Fibroblast of peridontal ligament (primary cell): ENCODE measurements around the gene PHF19.

Source experiments
- DNase-seq: peaks from one replicate; pipeline ENCODE4 v3.0.0-alpha.2; 2010; ENCODE audit errors: extremely low read depth

PHF19 gene

DNA sequence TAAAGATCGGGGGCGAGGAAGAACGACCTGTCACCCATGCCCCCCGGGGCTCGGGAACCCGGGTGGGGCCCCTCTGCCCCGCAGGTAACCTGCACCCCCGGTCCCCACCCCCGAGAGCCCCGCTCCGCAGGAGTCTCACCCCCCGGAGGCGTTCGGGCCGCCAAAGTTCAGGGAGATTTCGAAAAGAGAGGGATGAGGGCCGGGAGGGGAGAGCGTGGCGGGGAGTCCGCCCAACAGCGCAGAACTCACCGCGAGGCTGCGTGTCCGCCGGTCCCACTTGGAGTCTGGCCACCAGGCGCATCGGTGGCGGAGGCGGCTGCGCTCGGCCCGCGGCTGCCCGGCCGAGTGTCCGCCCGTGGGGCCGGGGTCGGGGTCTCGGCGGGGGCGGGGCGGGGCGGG, at the start of gene PHF19:
PHF19 (minus strand) TSS at position 347 of the 399 bp plus-strand sequence. CDS start 2,447 bp downstream, outside the sequence.
- no peak for DNase-seq

DNA sequence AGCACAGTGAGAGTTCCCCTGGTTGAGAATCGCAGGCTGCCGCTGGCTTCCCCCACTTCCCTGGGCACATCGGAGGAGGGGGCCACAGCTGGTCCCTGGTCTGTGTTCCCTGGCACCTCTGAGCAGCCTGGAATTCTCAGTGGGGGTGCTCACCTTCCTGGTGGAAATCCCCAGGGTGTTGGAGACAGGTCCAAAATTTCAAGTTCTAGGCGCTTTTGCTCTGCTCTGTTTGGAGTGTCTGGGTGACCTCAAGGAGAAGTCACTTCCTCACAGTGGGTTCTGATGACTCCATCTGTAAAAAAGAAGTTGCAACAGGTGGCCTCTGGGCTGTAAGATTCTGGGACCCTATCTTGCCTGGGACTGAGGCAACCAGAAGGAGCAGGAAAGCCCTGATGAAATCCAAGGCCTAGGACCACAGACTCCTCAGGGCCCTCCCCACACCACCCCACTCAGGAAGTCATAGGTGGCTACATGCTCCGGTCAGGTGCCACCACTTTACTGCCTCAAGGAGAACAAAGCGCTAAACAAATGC, 49.5 kb upstream of the PHF19 start, which contains the start of gene TRAF1:
TRAF1 (minus strand) TSS at position 400 of the 532 bp plus-strand sequence. CDS start 721 bp downstream, outside the sequence.
- no peak for DNase-seq

DNA sequence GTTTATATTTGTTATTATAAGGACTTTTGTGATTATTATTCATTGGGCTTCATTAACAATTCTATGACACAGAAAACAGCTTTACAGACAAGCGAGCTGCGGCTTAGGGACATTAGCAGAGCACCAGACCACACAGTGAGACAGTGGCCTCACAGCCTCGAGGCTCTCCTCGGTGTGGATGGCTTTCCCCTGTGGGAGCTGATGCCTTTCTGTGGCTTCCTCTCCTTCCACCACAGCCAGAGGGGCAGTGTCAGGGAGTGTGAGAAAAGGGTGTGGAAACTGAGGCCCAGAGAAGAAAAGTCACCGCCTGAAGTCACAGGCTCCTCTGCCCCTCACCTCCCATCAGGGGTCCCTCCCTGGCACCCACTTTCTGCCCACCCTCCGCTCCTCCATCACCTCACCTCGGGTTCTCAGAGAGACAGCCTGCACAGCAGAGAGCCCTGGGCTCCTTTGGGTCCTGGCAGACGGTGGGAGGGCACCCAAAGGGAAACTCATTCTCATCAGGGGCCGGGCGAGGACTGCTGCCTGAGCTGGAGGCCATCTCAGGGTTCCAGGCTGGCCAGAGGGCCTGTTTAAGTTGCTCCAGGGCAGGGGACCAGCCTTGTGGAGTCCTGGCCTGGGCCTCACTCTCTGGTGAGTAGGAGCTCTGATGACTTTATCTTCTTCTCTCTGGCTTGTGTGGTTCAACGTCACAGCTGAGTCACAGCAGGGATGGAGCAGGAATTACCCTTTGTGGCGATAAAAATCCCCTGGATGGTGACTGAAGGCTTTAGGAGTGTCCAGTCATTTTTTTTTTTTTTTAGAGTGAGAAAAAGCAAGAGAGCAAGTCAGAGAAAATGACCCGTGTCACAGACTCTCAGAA, 48.8 kb upstream of the PHF19 start:
- peak; percentile 82 for DNase-seq

DNA sequence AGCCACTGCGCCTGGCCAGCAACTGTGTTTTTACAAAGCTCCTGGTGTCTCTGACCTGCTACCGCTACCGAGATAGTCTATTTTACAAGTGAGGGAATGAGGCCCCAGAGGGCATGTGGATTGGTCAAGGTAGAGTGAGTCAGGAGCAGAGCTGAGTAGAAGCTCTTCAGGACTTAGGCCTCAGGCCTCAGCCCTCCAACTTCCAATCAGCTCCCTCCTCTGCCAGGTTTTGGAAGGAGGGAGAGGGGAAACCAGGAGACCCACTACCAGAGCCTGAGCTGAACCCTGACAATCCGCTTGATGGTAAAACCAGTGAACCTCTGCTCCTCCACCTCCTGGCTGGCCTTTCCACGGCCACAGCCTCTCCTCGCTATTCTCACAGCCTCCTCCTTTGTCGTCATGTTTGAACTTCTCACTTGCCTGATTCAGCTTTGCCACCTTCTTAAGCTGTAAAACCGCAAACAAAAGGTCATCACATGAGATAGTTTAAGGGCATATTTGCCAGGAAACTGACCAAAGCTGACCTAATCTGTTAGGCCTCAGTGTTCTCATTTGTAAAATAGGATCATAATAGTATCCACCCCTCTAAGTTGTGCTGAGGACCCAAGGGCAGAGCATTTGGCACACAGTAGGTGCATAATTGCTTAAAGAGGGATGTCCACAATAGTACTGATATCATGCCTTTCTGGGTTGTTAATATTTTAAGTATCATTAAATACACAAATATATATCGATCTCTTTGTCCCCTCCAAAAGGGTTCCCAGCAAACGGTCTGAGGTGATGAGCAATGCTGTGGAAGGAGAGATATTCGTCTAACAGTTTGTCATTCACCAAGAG, 47.9 kb upstream of the PHF19 start:
- no peak for DNase-seq

DNA sequence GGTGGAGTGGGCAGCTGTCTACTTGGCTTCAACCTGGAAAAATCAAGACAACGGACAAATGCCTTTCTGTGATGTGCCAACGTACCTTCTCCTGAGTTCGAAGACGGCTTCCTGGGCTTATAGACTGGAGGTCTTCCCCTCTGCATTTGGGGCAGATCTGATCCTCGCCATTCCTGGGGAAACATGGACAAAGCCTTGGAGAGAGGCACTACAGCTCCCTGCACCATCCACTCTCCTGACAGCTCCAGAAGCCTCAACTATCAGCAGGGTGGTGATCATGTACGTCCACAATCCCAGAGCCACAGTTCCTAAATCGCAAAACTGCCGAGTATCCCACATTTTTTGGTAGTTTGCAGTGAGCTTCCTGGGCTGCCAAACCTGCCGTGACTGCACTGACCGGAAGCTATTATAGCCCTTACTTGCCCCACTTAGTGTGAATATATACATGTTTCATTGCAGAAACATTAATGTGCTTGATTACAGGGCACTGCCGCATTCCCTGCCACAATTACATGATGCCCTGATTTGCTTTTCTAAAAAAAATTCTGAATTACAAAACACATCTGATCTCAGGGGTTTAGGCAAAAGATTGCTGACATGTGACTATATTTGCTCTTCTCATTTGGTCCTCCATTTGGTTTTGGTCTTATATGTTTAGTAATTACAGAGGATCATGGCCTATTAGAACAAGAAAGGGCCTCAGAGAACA, 46.8 kb upstream of the PHF19 start:
- no peak for DNase-seq

DNA sequence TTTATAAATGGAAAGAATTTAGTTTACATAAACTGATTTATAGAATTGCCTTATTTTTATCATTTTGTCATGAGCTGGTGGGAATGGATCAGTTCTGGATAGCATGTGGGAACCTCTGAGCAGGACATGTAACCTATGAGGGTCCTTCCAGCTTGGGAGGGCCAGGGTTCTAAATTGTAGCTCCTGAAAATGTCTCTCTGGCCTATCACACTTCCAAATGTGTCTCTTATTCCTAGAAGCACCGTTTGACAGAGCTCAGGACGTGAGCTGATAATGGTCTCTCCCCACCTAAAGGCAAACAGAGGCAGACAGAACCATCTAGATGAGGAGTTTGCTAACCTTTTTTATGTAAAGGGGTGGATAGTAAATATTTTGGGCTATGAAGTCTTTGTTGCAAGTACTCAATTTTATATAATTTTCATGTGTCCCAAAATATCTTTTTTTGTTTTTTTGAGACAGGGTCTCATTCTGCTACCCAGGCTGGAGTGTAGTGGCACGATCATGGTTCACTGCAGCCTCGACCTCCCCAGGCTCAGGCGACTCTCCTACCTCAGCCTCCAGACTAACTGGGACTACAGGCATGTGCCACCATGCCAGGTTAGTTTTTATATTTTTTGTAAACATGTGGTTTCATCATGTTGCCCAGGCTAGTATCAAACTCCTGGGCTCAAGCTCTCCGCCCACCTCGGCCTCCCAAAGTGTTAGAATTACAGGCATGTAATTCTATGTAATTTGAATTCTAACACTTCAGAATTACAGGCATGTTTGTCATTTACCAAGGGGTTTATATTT, 45.6 kb upstream of the PHF19 start:
- no peak for DNase-seq

DNA sequence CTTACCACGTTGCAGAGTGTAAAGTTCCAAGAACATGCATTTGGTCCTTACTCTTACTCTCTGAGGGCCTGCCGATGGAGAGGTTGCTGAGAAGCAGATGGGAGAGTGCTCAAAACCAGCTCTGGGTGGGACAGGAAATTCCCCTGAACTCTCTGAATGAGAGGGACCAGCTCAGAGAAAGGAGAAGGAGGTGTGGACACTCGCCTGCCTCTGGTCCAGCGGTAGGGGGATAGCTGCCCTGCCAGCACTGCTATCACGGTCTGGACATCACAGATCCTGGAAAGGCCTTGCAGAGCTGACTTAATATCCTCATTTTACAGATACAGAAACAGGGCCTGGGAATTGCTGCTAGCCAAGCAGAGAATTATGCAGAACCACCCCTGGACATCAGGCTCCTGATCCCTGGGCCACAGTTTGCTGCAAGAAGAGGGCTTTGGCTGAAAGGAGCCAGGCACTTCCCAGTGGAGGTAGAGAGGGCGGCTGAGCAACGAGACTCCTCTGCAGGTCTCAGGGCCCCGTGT, 44.7 kb upstream of the PHF19 start:
- DNase-seq, result no peak

DNA sequence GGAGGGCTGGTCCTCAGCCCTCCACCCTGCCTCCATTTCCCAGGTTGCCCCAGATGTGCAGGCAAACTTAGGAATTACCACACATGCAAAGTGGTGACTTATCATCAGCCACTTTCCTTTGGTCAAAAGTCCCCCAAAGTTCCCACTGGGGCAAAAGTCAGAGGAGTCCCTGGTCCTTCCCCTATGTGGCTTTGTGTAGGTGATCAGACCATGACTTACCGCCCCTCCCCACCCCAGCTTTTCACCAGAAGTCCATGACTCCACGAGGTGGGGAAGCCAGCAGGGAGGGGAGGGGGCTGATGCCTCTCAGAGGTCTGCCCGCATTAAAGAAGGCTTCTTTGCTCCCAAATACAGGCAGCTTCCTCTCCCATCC, 43.8 kb upstream of the PHF19 start:
- no peak for DNase-seq

DNA sequence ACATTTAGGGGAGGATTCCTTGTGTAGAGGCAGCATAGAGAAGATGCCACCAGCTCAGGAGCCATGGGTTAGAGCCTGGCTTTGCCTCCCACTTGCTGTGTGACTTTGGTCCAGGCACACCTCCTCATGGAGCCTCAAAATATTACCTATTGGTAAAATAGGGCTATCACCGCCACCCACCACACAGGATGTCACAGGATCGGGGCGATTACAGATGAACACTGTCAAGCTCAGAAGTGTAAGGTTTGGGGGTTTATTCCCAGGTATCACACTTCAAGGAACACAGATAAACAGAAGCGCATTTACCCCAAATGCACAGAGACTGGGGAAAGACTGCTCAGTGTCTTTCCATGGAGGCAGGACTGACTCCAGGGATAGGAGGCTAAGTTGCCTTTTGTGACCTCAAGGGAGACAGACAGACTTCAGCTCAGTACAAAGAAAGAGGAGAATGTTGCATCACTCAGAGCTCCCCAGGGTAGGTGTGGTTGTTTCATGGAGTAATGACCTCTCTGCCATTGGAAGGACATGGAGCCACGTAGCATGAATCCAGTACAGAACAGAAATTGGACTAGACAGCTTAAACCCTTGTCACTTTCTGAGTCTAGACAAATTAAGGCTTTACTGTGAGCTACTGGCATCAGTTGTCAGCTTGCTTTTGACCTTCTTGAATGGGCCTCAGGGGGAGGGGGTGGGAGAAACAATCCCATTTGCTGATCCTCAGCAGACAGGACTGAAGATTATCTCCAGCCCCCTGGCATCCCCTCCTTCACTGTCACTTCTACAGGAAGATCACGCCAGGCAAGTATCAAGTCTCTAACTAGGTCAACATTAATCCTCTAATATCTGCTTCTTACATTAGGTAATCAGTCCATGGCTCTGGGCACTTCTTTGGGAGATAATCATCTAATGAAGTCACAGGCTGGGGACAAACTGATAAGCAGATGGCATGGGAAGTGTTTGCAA, 43.1 kb upstream of the PHF19 start:
- DNase-seq, result peak; percentile 30

DNA sequence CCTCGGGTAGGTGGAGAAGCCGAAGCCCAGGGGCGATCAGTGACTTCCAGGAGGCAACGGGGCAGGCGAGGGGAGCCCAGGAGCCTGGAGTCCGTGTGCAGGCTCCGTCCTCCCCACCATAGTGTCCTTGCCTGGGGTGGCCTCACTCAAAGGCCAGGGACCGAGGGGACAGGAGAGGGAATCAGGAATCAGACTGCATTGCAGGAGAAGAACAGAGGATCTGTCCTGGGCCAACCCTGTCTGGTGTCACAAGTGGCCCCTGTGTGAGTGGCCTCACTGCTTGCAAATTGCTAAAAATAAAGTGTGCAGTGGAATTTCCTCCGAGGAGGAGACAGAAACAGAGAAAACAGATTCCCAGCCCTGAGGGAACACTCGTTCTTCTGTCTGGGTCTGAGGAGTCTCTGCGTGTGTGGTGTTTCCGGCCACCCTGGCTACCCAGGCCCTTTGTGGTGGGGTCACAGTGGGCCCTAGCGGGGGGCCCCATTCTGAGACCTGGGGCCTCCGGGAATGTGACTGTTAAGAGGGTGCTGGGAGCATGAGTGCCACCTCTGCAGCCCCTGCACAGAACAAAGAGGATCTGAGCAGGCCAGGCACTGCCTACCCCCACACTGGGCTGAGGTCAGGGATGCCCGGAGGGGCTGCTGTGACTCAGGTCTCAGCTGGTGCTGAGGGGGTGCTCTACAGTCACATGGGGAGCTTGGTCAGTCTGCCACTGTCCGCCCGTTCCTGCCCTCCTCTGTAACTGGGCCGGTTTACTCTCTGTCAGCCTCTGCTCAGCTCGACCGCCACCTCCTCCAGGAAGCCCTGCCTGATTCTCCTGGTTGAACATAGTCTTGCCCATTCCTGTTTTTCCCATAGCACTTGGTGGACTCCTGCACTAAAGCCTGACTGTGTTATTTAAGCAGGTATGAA, 42.2 kb upstream of the PHF19 start:
- no peak for DNase-seq

DNA sequence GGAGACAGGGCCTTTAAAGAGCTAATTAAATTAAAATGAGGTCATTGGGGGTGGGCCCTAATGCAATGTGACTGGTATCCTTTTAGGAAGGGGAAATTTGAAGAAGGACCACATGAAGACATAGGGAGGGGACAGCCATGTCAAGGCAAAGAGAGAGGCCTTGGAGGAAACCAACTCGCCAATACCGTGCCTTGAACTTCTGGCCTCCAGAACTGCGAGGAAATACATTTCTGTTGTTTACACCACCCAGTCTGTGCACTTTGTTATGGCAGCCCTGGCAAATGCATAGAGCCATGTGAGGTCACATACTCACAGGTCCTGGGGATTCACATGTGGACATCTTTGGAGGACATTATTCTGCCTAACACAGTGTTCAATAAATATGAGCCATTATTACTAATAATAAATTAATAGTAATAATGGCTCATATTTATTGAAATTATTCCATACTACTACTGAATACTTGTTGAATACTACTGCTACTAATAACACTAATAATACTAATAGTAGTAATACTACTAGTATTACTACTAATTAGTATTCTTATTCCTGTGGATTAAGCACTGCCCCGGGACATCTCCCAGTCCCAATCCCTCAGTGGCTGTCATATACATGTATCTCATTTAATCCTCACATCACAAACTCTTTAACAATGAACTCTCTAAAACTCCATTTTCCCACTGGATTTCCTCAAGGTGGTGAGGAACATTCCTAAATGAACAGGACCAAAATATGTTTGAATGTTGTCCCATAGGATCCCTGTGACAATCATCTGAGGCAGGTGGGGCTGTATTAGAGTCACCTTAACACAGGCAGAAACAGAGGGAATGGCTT, 41.2 kb upstream of the PHF19 start:
- DNase-seq, result no peak

DNA sequence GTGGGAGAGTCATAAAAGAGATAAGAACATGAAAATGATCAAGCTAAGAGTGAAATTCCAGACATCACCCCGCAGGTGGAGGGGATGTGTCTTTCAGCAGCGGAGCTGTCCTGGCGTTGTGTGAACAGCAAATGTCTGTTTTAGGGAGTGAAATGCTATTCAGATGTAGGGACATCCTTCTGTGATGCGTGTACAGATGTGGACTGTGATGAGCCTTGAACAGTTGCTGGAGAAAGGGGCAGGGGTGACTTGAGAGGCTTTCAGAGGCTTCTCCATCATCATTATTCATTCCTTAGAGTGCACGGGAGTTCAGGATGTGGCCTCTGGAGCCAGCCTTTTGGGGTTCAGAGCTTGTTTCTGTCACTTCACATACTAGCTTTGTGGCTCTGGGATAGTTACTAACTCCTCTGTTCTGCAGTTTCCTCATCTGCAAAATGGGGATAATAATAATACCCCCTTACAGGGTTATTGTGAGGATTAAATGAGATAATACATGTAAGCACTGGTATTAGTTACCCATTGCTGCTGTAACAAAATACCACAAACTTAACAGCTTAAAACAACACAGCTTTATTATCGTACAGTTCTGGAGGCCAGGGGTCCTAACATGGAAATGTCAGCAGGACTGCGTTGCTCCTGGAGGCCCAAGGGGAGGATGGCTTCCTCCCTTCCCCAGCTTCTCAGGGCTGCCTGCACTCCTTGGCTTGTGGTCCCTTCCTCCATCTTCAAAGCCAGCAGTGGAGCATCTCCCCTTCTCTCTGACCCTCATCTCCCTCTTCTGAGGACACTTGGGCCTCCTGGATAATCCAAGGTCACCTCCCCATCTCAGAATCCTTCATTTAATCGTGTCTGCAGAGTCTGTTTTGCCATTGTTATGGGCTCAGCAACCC, 40.2 kb upstream of the PHF19 start:
- DNase-seq, result no peak

DNA sequence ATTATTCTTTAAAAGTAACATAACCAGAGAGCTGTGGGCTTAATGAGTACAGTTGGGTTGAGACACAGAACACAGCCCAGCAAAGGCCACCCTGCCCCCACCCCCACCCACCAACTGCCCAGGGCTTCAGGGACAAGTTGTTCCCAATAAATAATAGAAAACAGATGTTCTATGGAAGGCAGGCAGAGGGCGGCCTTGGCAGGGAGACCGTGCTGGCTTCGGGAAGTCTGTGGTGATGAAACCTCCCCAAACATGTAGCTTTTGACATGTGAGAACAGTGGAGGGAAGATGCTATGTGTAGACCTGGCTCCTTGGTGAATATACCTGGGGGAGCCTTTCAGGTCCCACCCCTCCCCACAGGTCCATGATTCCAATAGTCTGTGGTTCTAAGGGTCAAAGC, 39.6 kb upstream of the PHF19 start:
- peak; percentile 74 for DNase-seq

DNA sequence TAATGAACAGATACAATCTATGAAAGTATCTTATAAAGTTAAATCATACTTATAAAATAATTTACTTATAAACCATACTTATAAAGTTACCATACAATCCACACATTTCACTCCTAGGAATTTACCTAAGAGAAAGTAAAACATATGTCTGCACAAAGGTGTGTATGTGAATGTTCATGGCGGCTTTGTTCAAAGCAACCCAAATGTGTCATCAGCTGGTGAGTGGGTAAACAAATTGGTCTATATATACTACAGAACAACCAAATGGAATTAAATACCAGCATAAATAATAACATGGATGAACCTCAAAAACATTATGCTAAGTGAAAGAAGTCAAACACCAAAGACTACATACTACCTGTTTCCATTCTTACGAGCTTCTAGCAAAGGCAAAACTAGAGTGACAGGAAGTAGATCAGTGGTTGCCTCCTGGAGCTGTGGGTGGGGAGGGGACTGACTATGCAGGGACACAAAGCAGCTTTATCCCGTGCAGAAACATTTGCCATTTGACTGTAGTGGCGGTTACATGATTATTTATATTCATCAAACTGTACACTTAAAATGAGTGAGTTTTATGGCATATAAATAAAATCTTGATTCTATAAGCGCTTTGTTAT, 39.0 kb upstream of the PHF19 start:
- no peak for DNase-seq

DNA sequence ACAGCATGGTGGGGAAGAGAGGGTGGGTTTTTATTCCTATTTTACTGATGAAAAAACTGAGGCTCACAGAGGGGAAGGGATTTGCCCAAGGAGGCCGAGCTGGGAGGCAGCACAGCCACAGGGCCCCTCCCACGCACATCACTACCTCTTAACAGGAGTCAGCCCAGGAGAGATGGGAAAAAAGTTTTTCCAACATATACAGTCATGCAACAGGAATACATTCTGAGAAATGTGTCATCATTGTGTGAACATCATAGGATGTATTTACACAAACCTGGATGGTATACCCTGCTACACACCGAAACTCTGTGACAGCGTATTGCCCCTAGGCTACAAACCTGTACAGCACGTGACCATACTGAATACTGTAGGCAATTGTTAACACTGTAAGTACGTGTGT, 38.0 kb upstream of the PHF19 start:
- no peak for DNase-seq

DNA sequence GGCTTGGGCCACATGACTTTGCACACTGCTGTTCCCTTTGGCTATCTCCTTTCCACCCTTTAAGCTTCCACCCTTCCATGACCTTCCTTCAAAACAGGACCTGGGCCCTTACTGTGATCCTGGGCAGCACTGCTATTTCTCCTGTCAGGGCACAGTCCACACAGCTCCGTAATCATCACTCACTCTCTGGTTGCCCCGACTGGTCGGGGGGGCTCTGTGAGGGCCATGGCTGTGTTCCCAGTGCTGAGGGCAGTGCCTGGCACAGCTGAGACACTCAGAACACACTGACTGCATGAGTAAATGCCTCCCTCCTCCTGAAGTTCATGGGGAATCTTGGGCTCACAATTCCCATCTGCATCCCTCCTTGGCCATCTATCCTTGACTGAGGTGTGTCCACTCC, 37.4 kb upstream of the PHF19 start:
- DNase-seq, result no peak
